Measurements from ENCODE around the gene ERBB4. TPM values are rescaled to one million over a fixed set of nuclear protein-coding genes. Genes with fewer than 3 reads are reported as not detected.

ERBB4 gene
- total RNA-seq, 1 experiment from 2014 or later: 0.15 TPM

DNA sequence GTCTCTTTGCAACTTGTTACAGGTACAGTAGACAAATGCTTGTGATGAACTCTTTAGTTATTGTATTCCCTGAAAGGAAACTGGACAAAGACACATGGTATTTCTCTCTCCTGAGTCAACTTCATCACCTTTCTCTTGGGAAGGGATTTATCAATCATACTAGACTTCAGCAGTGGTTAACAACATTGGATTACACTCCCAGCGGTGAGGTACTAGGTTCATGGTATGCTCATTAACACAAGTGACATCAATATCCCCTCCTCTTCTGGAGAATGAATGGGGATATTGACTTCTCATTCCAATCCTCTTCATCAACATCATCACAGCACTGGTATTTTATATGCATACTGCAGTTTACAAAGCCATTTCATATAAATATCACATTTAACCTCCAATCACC, 574.6 kb downstream of the ERBB4 start:
- no TSS peak for BruUV-seq (replicated peaks)
- no peaks in the 10 kb centered on the region for H3K36me3 ChIP-seq (ENCODE audit: control insufficient read depth, insufficient read depth, low read length)
- H3K27ac ChIP-seq (ENCODE audit: low read length): no peak overlapping the region
- ATAC-seq (no peak), DNase-seq (ENCODE audit: low read depth, low spot score) (no peak)
- intact Hi-C loops (cut with micrococcal nuclease; ENCODE audit: unreplicated experiment) (no loop called here), in situ Hi-C loops (cut with HindIII; ENCODE audit: low pct_unique_long_range_greater_than_20kb, low sequenced_read_pairs) (no loop called here)
- no peak overlapping the region for H3K4me3 ChIP-seq (ENCODE audit: low read depth in 2 of 2, low read length in 2 of 2)
- H3K4me1 ChIP-seq (ENCODE audit: control insufficient read depth, insufficient read depth, low read length): no peaks in the 10 kb centered on the region
- TF ChIP-seq TCF7L2 (IDR thresholded peaks at IDR 0.05; ENCODE audit: low read depth, low read length): no peak
- TF ChIP-seq SIN3A (IDR thresholded peaks at IDR 0.05; ENCODE audit: borderline replicate concordance, insufficient read depth, low read depth, low read length): no peak
- TF ChIP-seq, protein P1, sequence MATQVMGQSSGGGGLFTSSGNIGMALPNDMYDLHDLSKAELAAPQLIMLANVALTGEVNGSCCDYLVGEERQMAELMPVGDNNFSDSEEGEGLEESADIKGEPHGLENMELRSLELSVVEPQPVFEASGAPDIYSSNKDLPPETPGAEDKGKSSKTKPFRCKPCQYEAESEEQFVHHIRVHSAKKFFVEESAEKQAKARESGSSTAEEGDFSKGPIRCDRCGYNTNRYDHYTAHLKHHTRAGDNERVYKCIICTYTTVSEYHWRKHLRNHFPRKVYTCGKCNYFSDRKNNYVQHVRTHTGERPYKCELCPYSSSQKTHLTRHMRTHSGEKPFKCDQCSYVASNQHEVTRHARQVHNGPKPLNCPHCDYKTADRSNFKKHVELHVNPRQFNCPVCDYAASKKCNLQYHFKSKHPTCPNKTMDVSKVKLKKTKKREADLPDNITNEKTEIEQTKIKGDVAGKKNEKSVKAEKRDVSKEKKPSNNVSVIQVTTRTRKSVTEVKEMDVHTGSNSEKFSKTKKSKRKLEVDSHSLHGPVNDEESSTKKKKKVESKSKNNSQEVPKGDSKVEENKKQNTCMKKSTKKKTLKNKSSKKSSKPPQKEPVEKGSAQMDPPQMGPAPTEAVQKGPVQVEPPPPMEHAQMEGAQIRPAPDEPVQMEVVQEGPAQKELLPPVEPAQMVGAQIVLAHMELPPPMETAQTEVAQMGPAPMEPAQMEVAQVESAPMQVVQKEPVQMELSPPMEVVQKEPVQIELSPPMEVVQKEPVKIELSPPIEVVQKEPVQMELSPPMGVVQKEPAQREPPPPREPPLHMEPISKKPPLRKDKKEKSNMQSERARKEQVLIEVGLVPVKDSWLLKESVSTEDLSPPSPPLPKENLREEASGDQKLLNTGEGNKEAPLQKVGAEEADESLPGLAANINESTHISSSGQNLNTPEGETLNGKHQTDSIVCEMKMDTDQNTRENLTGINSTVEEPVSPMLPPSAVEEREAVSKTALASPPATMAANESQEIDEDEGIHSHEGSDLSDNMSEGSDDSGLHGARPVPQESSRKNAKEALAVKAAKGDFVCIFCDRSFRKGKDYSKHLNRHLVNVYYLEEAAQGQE (IDR thresholded peaks at IDR 0.05; ENCODE audit: insufficient read depth in 1 of 2, low read depth in 2 of 2, low read length in 1 of 2): no peak
- no peak for TF ChIP-seq POLR2AphosphoS5 (IDR thresholded peaks at IDR 0.05; ENCODE audit: low read depth, low read length)
- TF ChIP-seq, protein P2, sequence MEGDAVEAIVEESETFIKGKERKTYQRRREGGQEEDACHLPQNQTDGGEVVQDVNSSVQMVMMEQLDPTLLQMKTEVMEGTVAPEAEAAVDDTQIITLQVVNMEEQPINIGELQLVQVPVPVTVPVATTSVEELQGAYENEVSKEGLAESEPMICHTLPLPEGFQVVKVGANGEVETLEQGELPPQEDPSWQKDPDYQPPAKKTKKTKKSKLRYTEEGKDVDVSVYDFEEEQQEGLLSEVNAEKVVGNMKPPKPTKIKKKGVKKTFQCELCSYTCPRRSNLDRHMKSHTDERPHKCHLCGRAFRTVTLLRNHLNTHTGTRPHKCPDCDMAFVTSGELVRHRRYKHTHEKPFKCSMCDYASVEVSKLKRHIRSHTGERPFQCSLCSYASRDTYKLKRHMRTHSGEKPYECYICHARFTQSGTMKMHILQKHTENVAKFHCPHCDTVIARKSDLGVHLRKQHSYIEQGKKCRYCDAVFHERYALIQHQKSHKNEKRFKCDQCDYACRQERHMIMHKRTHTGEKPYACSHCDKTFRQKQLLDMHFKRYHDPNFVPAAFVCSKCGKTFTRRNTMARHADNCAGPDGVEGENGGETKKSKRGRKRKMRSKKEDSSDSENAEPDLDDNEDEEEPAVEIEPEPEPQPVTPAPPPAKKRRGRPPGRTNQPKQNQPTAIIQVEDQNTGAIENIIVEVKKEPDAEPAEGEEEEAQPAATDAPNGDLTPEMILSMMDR (IDR thresholded peaks at IDR 0.05): no peak
- no peaks in the 10 kb centered on the region for H3K27me3 ChIP-seq (ENCODE audit: control insufficient read depth, insufficient read depth, low read length)
- POLR2A ChIA-PET: no interaction called here
- H3K9me3 ChIP-seq (ENCODE audit: control insufficient read depth, insufficient read depth, low read depth, low read length): no peaks in the 10 kb centered on the region
- CTCF ChIA-PET: no interaction called here

DNA sequence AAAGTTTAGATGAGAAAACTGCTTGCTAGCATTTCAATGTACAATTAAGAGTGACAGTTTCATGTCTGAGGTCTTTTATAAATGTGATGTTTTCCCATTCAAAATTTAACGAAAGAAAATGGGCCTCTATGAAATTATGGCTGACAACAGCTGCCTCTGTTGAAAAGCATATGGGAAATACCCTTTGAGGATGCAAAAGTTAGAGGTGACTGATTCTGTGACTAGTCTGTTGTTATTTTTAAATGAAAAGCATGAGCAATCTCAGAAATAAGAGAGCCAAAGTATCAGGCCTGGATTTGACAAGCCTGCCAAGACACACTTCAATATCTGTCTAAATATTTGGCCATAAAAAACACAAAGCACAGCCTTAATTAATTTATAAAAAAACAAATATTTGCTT, 580.8 kb downstream of the ERBB4 start:
- no peak overlapping the region for H3K4me3 ChIP-seq (ENCODE audit: low read depth in 2 of 2, low read length in 2 of 2)
- in situ Hi-C loops (cut with HindIII; ENCODE audit: low pct_unique_long_range_greater_than_20kb, low sequenced_read_pairs): no loop called here
- TF ChIP-seq, protein P1 (IDR thresholded peaks at IDR 0.05; ENCODE audit: insufficient read depth in 1 of 2, low read depth in 2 of 2, low read length in 1 of 2): no peak
- TF ChIP-seq TCF7L2 (IDR thresholded peaks at IDR 0.05; ENCODE audit: low read depth, low read length) (no peak), POLR2AphosphoS5 (IDR thresholded peaks at IDR 0.05; ENCODE audit: low read depth, low read length) (no peak)
- no TSS peak for BruUV-seq (replicated peaks)
- no peak for DNase-seq (ENCODE audit: low read depth, low spot score)
- ChIA-PET POLR2A (no interaction called here), CTCF (no interaction called here)
- no peaks in the 10 kb centered on the region for H3K9me3 ChIP-seq (ENCODE audit: control insufficient read depth, insufficient read depth, low read depth, low read length)
- H3K36me3 ChIP-seq (ENCODE audit: control insufficient read depth, insufficient read depth, low read length): no peaks in the 10 kb centered on the region
- intact Hi-C loops (cut with micrococcal nuclease; ENCODE audit: unreplicated experiment): no loop called here
- H3K27ac ChIP-seq (ENCODE audit: low read length): no peak overlapping the region
- no peaks in the 10 kb centered on the region for H3K4me1 ChIP-seq (ENCODE audit: control insufficient read depth, insufficient read depth, low read length)
- H3K27me3 ChIP-seq (ENCODE audit: control insufficient read depth, insufficient read depth, low read length): no peaks in the 10 kb centered on the region
- no peak for ATAC-seq
